Astrocyte of the cerebellum (primary cell): ENCODE results near the gene NDFIP2.

Source experiments
- DNase-seq: peaks from one replicate; pipeline ENCODE4 v3.0.0-alpha.2; 2011; ENCODE audit warnings: low read depth
- H3K4me3 ChIP-seq: 2 replicates; pipeline ENCODE4 v1.5.1; 2011; ENCODE audit warnings: mild to moderate bottlenecking, low read depth, low read length, moderate library complexity
- in situ Hi-C: cut with HindIII; loops from 2 replicates; pipeline ENCODE4 v1.10.0; 2017; ENCODE audit warnings: low sequenced_read_pairs
- TF ChIP-seq, protein P1 (sequence below): IDR thresholded peaks from 2 replicates; pipeline ENCODE4 v1.5.1; 2012; ENCODE audit warnings: low read length, low read depth, moderate library complexity, mild to moderate bottlenecking; ENCODE audit errors: missing control alignments

The NDFIP2 gene

DNA sequence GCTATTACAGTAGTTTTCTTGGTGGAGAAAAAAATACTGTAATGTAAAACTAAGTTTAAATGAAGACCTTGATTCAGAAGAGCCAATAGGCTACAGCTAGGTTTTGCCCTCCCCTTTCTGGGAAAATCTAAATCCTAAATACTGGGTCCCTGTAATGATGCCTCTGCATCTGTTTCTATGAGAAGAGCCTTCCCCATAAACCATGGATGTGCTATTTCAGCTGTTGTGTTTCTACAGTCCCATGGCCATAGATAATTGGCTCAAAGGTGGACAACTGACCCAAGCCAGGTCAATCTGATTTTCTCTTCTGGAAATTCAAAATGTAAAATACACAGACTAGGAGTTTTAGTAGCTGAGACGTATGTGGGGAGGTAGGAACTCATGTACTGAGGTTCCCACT, 101.9 kb downstream of the NDFIP2 start:
- in situ Hi-C loops: no loop called here
- no peak overlapping the region for H3K4me3 ChIP-seq
- no peak for DNase-seq
- TF ChIP-seq, protein P1, sequence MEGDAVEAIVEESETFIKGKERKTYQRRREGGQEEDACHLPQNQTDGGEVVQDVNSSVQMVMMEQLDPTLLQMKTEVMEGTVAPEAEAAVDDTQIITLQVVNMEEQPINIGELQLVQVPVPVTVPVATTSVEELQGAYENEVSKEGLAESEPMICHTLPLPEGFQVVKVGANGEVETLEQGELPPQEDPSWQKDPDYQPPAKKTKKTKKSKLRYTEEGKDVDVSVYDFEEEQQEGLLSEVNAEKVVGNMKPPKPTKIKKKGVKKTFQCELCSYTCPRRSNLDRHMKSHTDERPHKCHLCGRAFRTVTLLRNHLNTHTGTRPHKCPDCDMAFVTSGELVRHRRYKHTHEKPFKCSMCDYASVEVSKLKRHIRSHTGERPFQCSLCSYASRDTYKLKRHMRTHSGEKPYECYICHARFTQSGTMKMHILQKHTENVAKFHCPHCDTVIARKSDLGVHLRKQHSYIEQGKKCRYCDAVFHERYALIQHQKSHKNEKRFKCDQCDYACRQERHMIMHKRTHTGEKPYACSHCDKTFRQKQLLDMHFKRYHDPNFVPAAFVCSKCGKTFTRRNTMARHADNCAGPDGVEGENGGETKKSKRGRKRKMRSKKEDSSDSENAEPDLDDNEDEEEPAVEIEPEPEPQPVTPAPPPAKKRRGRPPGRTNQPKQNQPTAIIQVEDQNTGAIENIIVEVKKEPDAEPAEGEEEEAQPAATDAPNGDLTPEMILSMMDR: no peak

GRCh38 chr13:79585033-79585432, 104.1 kb downstream of the NDFIP2 start:
- DNase-seq: no peak
- no peak overlapping the region for H3K4me3 ChIP-seq
- TF ChIP-seq, protein P1: no peak
- in situ Hi-C loops: no loop called here

- no peak for DNase-seq
- in situ Hi-C loops: no loop called here
- TF ChIP-seq, protein P1: no peak
- H3K4me3 ChIP-seq: no peak overlapping the region
These were observed 108.8 kb downstream of the NDFIP2 start for GRCh38 chr13:79589603-79590393.

- in situ Hi-C loops: no loop called here
- DNase-seq: no peak
- TF ChIP-seq, protein P1: no peak
- H3K4me3 ChIP-seq: no peak overlapping the region
These were observed 109.4 kb downstream of the NDFIP2 start for GRCh38 chr13:79590394-79590676.

- in situ Hi-C loops: no loop called here
- TF ChIP-seq, protein P1: no peak
- no peak overlapping the region for H3K4me3 ChIP-seq
- DNase-seq: no peak
These were observed 110.5 kb downstream of the NDFIP2 start for GRCh38 chr13:79591493-79591892.

DNA sequence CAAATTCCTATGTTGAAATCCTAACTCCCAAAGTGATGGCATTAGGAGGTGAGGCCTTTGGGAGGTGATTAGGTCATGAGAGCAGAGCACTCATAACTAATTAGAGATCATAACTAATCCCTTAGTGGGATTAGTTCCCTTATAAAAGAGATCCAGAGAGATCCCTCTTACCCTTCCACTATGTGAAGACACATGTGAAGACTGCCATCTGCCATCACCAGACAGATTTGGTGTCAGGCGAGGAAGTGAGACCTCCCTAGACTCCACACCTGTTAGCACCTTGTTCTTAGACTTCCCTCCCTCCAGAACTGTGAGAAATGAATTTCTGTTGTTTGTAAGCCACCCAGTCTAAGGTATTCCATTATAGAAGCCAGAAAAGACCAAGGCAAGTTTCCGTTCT, 112.2 kb downstream of the NDFIP2 start:
- no peak for DNase-seq
- no peak overlapping the region for H3K4me3 ChIP-seq
- TF ChIP-seq, protein P1: no peak
- in situ Hi-C loops: no loop called here
